ENCODE measurements around the gene DISC1. TPM values are rescaled to one million over a fixed set of nuclear protein-coding genes. Genes with fewer than 3 reads are reported as not detected.

DISC1 gene
- polyA plus RNA-seq, 1 donor from 2014 or later = 0.84 TPM

GRCh38 chr1:231991231-231991630 lies 364.6 kb downstream of the DISC1 start:
- H3K27me3 ChIP-seq (ENCODE audit: insufficient read depth, low read depth, low read length) = no peaks in the 10 kb centered on the region
- no peak overlapping the region for H3K4me3 ChIP-seq (ENCODE audit: low read length)
- H2AFZ ChIP-seq (ENCODE audit: low read depth, low read length) = no peak overlapping the region
- H3K9me3 ChIP-seq (ENCODE audit: low read length) = no peaks in the 10 kb centered on the region
- H3K9ac ChIP-seq (ENCODE audit: low read length) = no peak overlapping the region
- no peaks in the 10 kb centered on the region for H3K36me3 ChIP-seq (ENCODE audit: insufficient read depth, low read length)
- H3K27ac ChIP-seq (ENCODE audit: low read length) = no peak overlapping the region
- H3F3A ChIP-seq (ENCODE audit: insufficient read depth, low read length, poor library complexity, severe bottlenecking) = no peaks in the 10 kb centered on the region
- TF ChIP-seq EP300 (conservative IDR thresholded peaks at IDR 0.05; ENCODE audit: poor library complexity, severe bottlenecking) = no peak
- TF ChIP-seq POLR2AphosphoS5 (IDR thresholded peaks at IDR 0.05) = no peak
- no peak for TF ChIP-seq EZH2 (IDR thresholded peaks at IDR 0.05; ENCODE audit: borderline replicate concordance, insufficient read depth, low read length, poor library complexity, severe bottlenecking)
- no peak for TF ChIP-seq RAD21 (conservative IDR thresholded peaks at IDR 0.05)
- no peak for TF ChIP-seq SMC3 (conservative IDR thresholded peaks at IDR 0.05; ENCODE audit: poor library complexity)
- TF ChIP-seq TAF1 (IDR thresholded peaks at IDR 0.05; ENCODE audit: low read depth) = no peak
- TF ChIP-seq CTCF (IDR thresholded peaks at IDR 0.05; ENCODE audit: poor library complexity, severe bottlenecking) = no peak
- TF ChIP-seq MXI1 (conservative IDR thresholded peaks at IDR 0.05; ENCODE audit: poor library complexity, severe bottlenecking) = no peak
- H3K4me2 ChIP-seq (ENCODE audit: low read length) = no peak overlapping the region
- no peaks in the 10 kb centered on the region for H3K79me2 ChIP-seq (replicated peaks; ENCODE audit: insufficient read depth, low read length)
- H4K20me1 ChIP-seq (ENCODE audit: insufficient read depth) = no peaks in the 10 kb centered on the region
- H3K9me2 ChIP-seq (ENCODE audit: insufficient read depth, low read length) = no peaks in the 10 kb centered on the region

GRCh38 chr1:231993968-231994455 lies 367.4 kb downstream of the DISC1 start:
- TF ChIP-seq CTCF (IDR thresholded peaks at IDR 0.05; ENCODE audit: poor library complexity, severe bottlenecking) (no peak), POLR2AphosphoS5 (IDR thresholded peaks at IDR 0.05) (no peak), MXI1 (conservative IDR thresholded peaks at IDR 0.05; ENCODE audit: poor library complexity, severe bottlenecking) (no peak), REST (IDR thresholded peaks at IDR 0.05; ENCODE audit: borderline replicate concordance) (no peak), EP300 (conservative IDR thresholded peaks at IDR 0.05; ENCODE audit: poor library complexity, severe bottlenecking) (no peak)
- Histone ChIP-seq H3K9me2 (ENCODE audit: insufficient read depth, low read length) (no peaks in the 10 kb centered on the region), H3F3A (ENCODE audit: insufficient read depth, low read length, poor library complexity, severe bottlenecking) (no peaks in the 10 kb centered on the region), H3K36me3 (ENCODE audit: insufficient read depth, low read length) (no peaks in the 10 kb centered on the region), H3K27me3 (ENCODE audit: insufficient read depth, low read depth, low read length) (no peaks in the 10 kb centered on the region), H3K9me3 (ENCODE audit: low read length) (no peaks in the 10 kb centered on the region), H3K9ac (ENCODE audit: low read length) (no peak overlapping the region), H4K20me1 (ENCODE audit: insufficient read depth) (no peaks in the 10 kb centered on the region), H2AFZ (ENCODE audit: low read depth, low read length) (no peak overlapping the region), H3K79me2 (replicated peaks; ENCODE audit: insufficient read depth, low read length) (no peaks in the 10 kb centered on the region), H3K4me2 (ENCODE audit: low read length) (no peak overlapping the region), H3K27ac (ENCODE audit: low read length) (no peak overlapping the region), H3K4me3 (ENCODE audit: low read length) (no peak overlapping the region)

Data from neural cell (in vitro differentiated cells).